NT2/D1 (cell line): Measurements from ENCODE around the gene RBM39.
"Not testable (repeated sequence)": the region's sequence is repeated elsewhere in the genome, so short reads cannot be mapped to it uniquely, and the experiment has no call there.

ENCODE experiments used
- SUZ12 ChIP-seq: IDR thresholded peaks from 2 replicates; pipeline ENCODE4 v1.6.1; 2011; ENCODE audit not compliant: insufficient read length, insufficient read depth; ENCODE audit errors: extremely low read depth
- YY1 ChIP-seq: IDR thresholded peaks from 2 replicates; pipeline ENCODE4 v1.6.1; 2011; ENCODE audit not compliant: insufficient read length, insufficient read depth

DNA sequence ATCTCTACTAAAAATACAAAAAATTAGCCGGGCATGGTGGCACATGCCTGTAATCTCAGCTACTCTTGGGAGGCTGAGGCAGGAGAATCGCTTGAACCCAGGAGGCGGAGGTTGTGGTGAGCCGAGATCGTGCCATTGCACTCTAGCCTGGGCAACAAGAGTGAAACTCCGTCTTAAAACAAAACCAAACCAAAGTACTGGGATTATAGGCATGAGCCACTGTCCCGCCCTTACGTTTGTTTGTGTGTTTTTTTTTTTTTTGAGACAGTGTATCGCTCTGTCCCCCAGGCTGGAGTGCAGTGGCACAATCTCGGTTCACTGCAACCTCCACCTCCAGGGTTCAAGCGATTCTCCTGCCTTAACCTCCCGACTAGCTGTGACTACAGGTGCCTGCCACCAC, 41.8 kb upstream of the RBM39 start:
- not testable (repeated sequence) for TF ChIP-seq SUZ12, YY1
